PFSK-1 (cell line): ENCODE results near the gene INSL6.

Experiments
- FOXP2 ChIP-seq: optimal IDR thresholded peaks from 2 replicates; pipeline ENCODE3; 2011; ENCODE audit warnings: borderline replicate concordance, control low read depth, inconsistent platforms; ENCODE audit not compliant: insufficient read depth; ENCODE audit errors: extremely low read length, extremely low read depth
- POLR2AphosphoS5 ChIP-seq: IDR thresholded peaks from 2 replicates; pipeline ENCODE4 v1.6.1; 2012; ENCODE audit warnings: low read depth, mild to moderate bottlenecking, control low read depth, low read length, moderate library complexity
- REST ChIP-seq, 2 experiments: IDR thresholded peaks; 2 replicates each; pipeline versions ENCODE4 v1.6.1 to v1.8.0; 2011 to 2012; ENCODE audit warnings: low read depth in 2 of 2, low read length in 2 of 2, control low read depth in 1 of 2, inconsistent platforms in 1 of 2, mild to moderate bottlenecking in 1 of 2, moderate library complexity in 1 of 2; ENCODE audit not compliant: insufficient read depth in 1 of 2
- SIN3A ChIP-seq: IDR thresholded peaks from 2 replicates; pipeline ENCODE4 v1.6.1; 2012; ENCODE audit warnings: mild to moderate bottlenecking, low read length, moderate library complexity, borderline replicate concordance; ENCODE audit not compliant: insufficient read depth
- TAF1 ChIP-seq: IDR thresholded peaks from 2 replicates; pipeline ENCODE4 v1.6.1; 2012; ENCODE audit warnings: low read length, control low read depth, borderline replicate concordance; ENCODE audit not compliant: insufficient read depth

INSL6 gene

GRCh38 chr9:5193345-5193744, 7.9 kb upstream of the INSL6 start:
- no peak for TF ChIP-seq POLR2AphosphoS5
- no peak for TF ChIP-seq FOXP2
- no peak for TF ChIP-seq SIN3A
- no peak for TF ChIP-seq TAF1
- TF ChIP-seq REST (IDR thresholded peaks at IDR 0.05; ENCODE audit: insufficient read depth in 1 of 2, low read depth in 2 of 2, low read length in 2 of 2) = no peak

GRCh38 chr9:5191985-5192384, 6.5 kb upstream of the INSL6 start:
- TF ChIP-seq REST (IDR thresholded peaks at IDR 0.05; ENCODE audit: insufficient read depth in 1 of 2, low read depth in 2 of 2, low read length in 2 of 2) (no peak), SIN3A (no peak), POLR2AphosphoS5 (no peak), TAF1 (no peak), FOXP2 (no peak)

GRCh38 chr9:5188060-5188984, 2.9 kb upstream of the INSL6 start:
- TF ChIP-seq FOXP2 (no peak), TAF1 (no peak), REST (IDR thresholded peaks at IDR 0.05; ENCODE audit: insufficient read depth in 1 of 2, low read depth in 2 of 2, low read length in 2 of 2) (no peak), SIN3A (no peak), POLR2AphosphoS5 (no peak)

- TF ChIP-seq TAF1 (no peak), SIN3A (no peak), REST (IDR thresholded peaks at IDR 0.05; ENCODE audit: insufficient read depth in 1 of 2, low read depth in 2 of 2, low read length in 2 of 2) (no peak), POLR2AphosphoS5 (no peak), FOXP2 (no peak)
Measured at GRCh38 chr9:5186416-5187169, 1.2 kb upstream of the INSL6 start.
